CD4-positive, alpha-beta memory T cell (primary cell): Measurements from ENCODE around the gene RNF175. TPM values are rescaled to one million over a fixed set of nuclear protein-coding genes. Genes with fewer than 3 reads are reported as not detected.
A peak's percentile ranks its signal among the peaks of the same experiment; 100 is the strongest.

Experiments
- CTCF ChIA-PET: fragments of 350-600 bp; sonication (Branson Sonifier 250); formaldehyde crosslinking; loops from one replicate; lab custom pipeline; 2021; ENCODE audit warnings: inconsistent platforms; ENCODE audit not compliant: partially characterized antibody; lab: Charles Lee
- POLR2A ChIA-PET: fragments of 350-600 bp; sonication (Branson Sonifier 250); formaldehyde crosslinking; loops from one replicate; lab custom pipeline; 2021; ENCODE audit not compliant: partially characterized antibody; lab: Charles Lee
- DNase-seq, 5 donors: peaks; one replicate each; pipeline versions ENCODE4 v3.0.0 to v3.0.0-alpha.2; 2020 to 2022; ENCODE audit warnings: mixed read lengths in 1 of 5
- H3K27ac ChIP-seq: one replicate; pipeline ENCODE4 v1.7.0; 2013; ENCODE audit warnings: low read depth, low read length
- H3K27me3 ChIP-seq: 2 replicates; pipeline ENCODE4 v1.7.0; 2013; ENCODE audit warnings: mild to moderate bottlenecking, low read length, moderate library complexity; ENCODE audit not compliant: insufficient read depth
- H3K36me3 ChIP-seq: 2 replicates; pipeline ENCODE4 v1.7.0; 2013; ENCODE audit warnings: mild to moderate bottlenecking, low read length, moderate library complexity; ENCODE audit not compliant: insufficient read depth
- H3K4me1 ChIP-seq: 2 replicates; pipeline ENCODE4 v1.7.0; 2013; ENCODE audit warnings: mild to moderate bottlenecking, low read length, moderate library complexity; ENCODE audit not compliant: insufficient read depth
- H3K4me3 ChIP-seq, 2 donors: one replicate each; pipeline ENCODE4 v1.7.0; 2013; ENCODE audit warnings: low read length in 2 of 2, mild to moderate bottlenecking in 1 of 2
- H3K9me3 ChIP-seq, 2 donors: one replicate each; pipeline ENCODE4 v1.7.0; 2013; ENCODE audit warnings: low read length in 2 of 2, control low read depth in 1 of 2; ENCODE audit not compliant: control insufficient read depth in 1 of 2
- H3K27ac Mint-ChIP-seq, 7 donors: one replicate each; pipeline ENCODE4 v1.8.0; 2020 to 2021; ENCODE audit warnings: mixed read lengths in 7 of 7, mild to moderate bottlenecking in 6 of 7, inconsistent platforms in 3 of 7, moderate library complexity in 3 of 7
- H3K27me3 Mint-ChIP-seq, 2 donors: one replicate each; pipeline ENCODE4 v1.8.0; 2020 to 2021; ENCODE audit warnings: mixed read lengths in 2 of 2
- H3K36me3 Mint-ChIP-seq, 2 donors: one replicate each; pipeline ENCODE4 v1.8.0; 2020 to 2021; ENCODE audit warnings: mixed read lengths in 2 of 2, inconsistent platforms in 1 of 2, mild to moderate bottlenecking in 1 of 2
- H3K4me1 Mint-ChIP-seq, 4 donors: one replicate each; pipeline ENCODE4 v1.8.0; 2020 to 2021; ENCODE audit warnings: mixed read lengths in 4 of 4, mild to moderate bottlenecking in 1 of 4
- H3K4me3 Mint-ChIP-seq, 8 donors: one replicate each; pipeline ENCODE4 v1.8.0; 2020 to 2021; ENCODE audit warnings: mixed read lengths in 8 of 8, mild to moderate bottlenecking in 7 of 8, moderate library complexity in 6 of 8, inconsistent platforms in 3 of 8
- H3K9me3 Mint-ChIP-seq, 8 donors: one replicate each; pipeline ENCODE4 v1.8.0; 2020 to 2021; ENCODE audit warnings: mixed read lengths in 8 of 8, mild to moderate bottlenecking in 5 of 8, inconsistent platforms in 3 of 8, moderate library complexity in 1 of 8
- intact Hi-C: fragments of 100-400 bp; cut with micrococcal nuclease; formaldehyde crosslinking; loops from one replicate; pipeline ENCODE4 v1.15.1; 2023
- polyA plus RNA-seq, 2 donors: library from polyadenylated mRNA; unstranded; fragments of 300-500 nt; fragmentation: Illumina TruSeq; gene quantifications; one replicate each; pipeline ENCODE4 v1.2.3, GENCODE V29; 2021
- total RNA-seq, 2 experiments: library from RNA; stranded (reverse); gene quantifications; one replicate each; pipeline ENCODE4 v1.2.3, GENCODE V29; 2021

The RNF175 gene
- total and polyA plus RNA-seq, 4 experiments from 2014 or later = 0.24 to 0.67 (median 0.63) TPM

GRCh38 chr4:153710681-153711080 lies 49.1 kb downstream of the RNF175 start:
- Mint-ChIP-seq H3K36me3 (no peaks in the 10 kb centered on the region), H3K4me1 (peaks cover 3 to 12% (median 11%) of the 10 kb centered on the region in 4 donors), H3K27me3 (peaks cover 3 to 7% of the 10 kb centered on the region in 2 donors), H3K27ac (no peak overlapping the region), H3K4me3 (no peak overlapping the region), H3K9me3 (no peaks in the 10 kb centered on the region)
- CTCF ChIA-PET = no interaction called here
- Histone ChIP-seq H3K4me1 (no peaks in the 10 kb centered on the region), H3K4me3 (no peak overlapping the region), H3K9me3 (no peaks in the 10 kb centered on the region), H3K27ac (no peak overlapping the region), H3K36me3 (no peaks in the 10 kb centered on the region), H3K27me3 (no peaks in the 10 kb centered on the region)
- intact Hi-C loops = no loop called here
- DNase-seq = no peak
- POLR2A ChIA-PET = no interaction called here

GRCh38 chr4:153706519-153706918 lies 53.3 kb downstream of the RNF175 start:
- Mint-ChIP-seq H3K4me1 (peaks cover 3 to 12% (median 11%) of the 10 kb centered on the region in 4 donors), H3K9me3 (no peaks in the 10 kb centered on the region), H3K36me3 (no peaks in the 10 kb centered on the region), H3K4me3 (peak overlapping the region in 7 of 8 donors; percentile 12 to 67 (median 56)), H3K27ac (peak overlapping the region in 6 of 7 donors; percentile 49 to 83 (median 70)), H3K27me3 (peaks cover 0 to 5% of the 10 kb centered on the region in 2 donors)
- H3K27me3 ChIP-seq = no peaks in the 10 kb centered on the region
- no peak for DNase-seq
- no peak overlapping the region for H3K27ac ChIP-seq
- intact Hi-C loops = no loop called here
- ChIA-PET POLR2A (no interaction called here), CTCF (no interaction called here)
- H3K9me3 ChIP-seq = no peaks in the 10 kb centered on the region
- no peaks in the 10 kb centered on the region for H3K36me3 ChIP-seq
- H3K4me3 ChIP-seq = no peak overlapping the region
- H3K4me1 ChIP-seq = no peaks in the 10 kb centered on the region

GRCh38 chr4:153705743-153706468 lies 53.9 kb downstream of the RNF175 start:
- intact Hi-C loops = no loop called here
- Histone ChIP-seq H3K36me3 (no peaks in the 10 kb centered on the region), H3K4me1 (no peaks in the 10 kb centered on the region), H3K9me3 (no peaks in the 10 kb centered on the region), H3K27ac (no peak overlapping the region), H3K27me3 (no peaks in the 10 kb centered on the region), H3K4me3 (no peak overlapping the region)
- no peak for DNase-seq
- CTCF ChIA-PET = no interaction called here
- peaks cover 3 to 12% (median 11%) of the 10 kb centered on the region in 4 donors for H3K4me1 Mint-ChIP-seq
- POLR2A ChIA-PET = no interaction called here
- H3K4me3 Mint-ChIP-seq = peak overlapping the region in 7 of 8 donors; percentile 15 to 67 (median 56)
- no peaks in the 10 kb centered on the region for H3K9me3 Mint-ChIP-seq
- peaks cover 0 to 5% of the 10 kb centered on the region in 2 donors for H3K27me3 Mint-ChIP-seq
- no peaks in the 10 kb centered on the region for H3K36me3 Mint-ChIP-seq
- H3K27ac Mint-ChIP-seq = peak overlapping the region in 6 of 7 donors; percentile 49 to 86 (median 71)

GRCh38 chr4:153704522-153704921 lies 55.3 kb downstream of the RNF175 start:
- no peak overlapping the region for H3K27ac Mint-ChIP-seq
- Histone ChIP-seq H3K27ac (no peak overlapping the region), H3K4me1 (no peaks in the 10 kb centered on the region), H3K9me3 (no peaks in the 10 kb centered on the region), H3K36me3 (no peaks in the 10 kb centered on the region), H3K27me3 (no peaks in the 10 kb centered on the region), H3K4me3 (no peak overlapping the region)
- H3K36me3 Mint-ChIP-seq = no peaks in the 10 kb centered on the region
- H3K9me3 Mint-ChIP-seq = no peaks in the 10 kb centered on the region
- intact Hi-C loops = no loop called here
- DNase-seq = no peak
- ChIA-PET POLR2A (no interaction called here), CTCF (no interaction called here)
- H3K4me1 Mint-ChIP-seq = peaks cover 3 to 12% (median 9%) of the 10 kb centered on the region in 4 donors
- no peak overlapping the region for H3K4me3 Mint-ChIP-seq
- H3K27me3 Mint-ChIP-seq = peaks cover 3 to 5% of the 10 kb centered on the region in 2 donors

GRCh38 chr4:153684971-153685371 lies 74.9 kb downstream of the RNF175 start:
- Mint-ChIP-seq H3K4me1 (peaks cover 6 to 16% (median 8%) of the 10 kb centered on the region in 4 donors), H3K4me3 (peak overlapping the region; percentile 81 to 92 (median 88)), H3K27ac (peak overlapping the region in 5 of 7 donors; percentile 31 to 84 (median 66)), H3K9me3 (peaks cover 4 to 26% (median 20%) of the 10 kb centered on the region in 8 donors), H3K27me3 (peaks cover 14 to 17% of the 10 kb centered on the region in 2 donors), H3K36me3 (peaks cover 17 to 24% of the 10 kb centered on the region in 2 donors)
- H3K9me3 ChIP-seq = peaks cover 0 to 6% of the 10 kb centered on the region in 2 donors
- H3K36me3 ChIP-seq = no peaks in the 10 kb centered on the region
- peaks cover 12% of the 10 kb centered on the region for H3K4me1 ChIP-seq
- DNase-seq = peak in 1 of 5 donors; percentile 9
- ChIA-PET POLR2A (interaction anchor here (1.0 kb wide), 1 partner anchor 13 kb away, joined by 3 read pairs; no protein-coding TSS in a partner anchor), CTCF (interaction anchor here (1.6 kb wide), 1 partner anchor 65 kb away, joined by 3 read pairs; no protein-coding TSS in a partner anchor)
- intact Hi-C loops = no loop called here
- H3K27me3 ChIP-seq = peaks cover 3% of the 10 kb centered on the region
- H3K4me3 ChIP-seq = peak overlapping the region in 1 of 2 donors; percentile 59
- H3K27ac ChIP-seq = no peak overlapping the region

GRCh38 chr4:153684182-153684970 lies 75.4 kb downstream of the RNF175 start, which contains the start of gene TLR2:
TLR2 (plus strand) TSS chr4:153684280; CDS start chr4:153702908, 18,628 bp downstream.
- peak within 1 kb of the TSS; percentile 81 to 92 (median 88) for H3K4me3 Mint-ChIP-seq
- peaks cover 11 to 18% of the 10 kb centered on the region in 2 donors for H3K36me3 Mint-ChIP-seq
- peaks cover 0 to 6% of the 10 kb centered on the region in 2 donors for H3K9me3 ChIP-seq
- H3K4me3 ChIP-seq = peak within 1 kb of the TSS in 1 of 2 donors; percentile 59
- DNase-seq = peak; percentile 52 to 77 (median 56)
- CTCF ChIA-PET = interaction anchor here (1.6 kb wide), 1 partner anchor 66 kb away, joined by 3 read pairs; no protein-coding TSS in a partner anchor
- H3K27ac Mint-ChIP-seq = peak within 1 kb of the TSS in 6 of 7 donors; percentile 4 to 84 (median 56)
- peaks cover 6% of the 10 kb centered on the region for H3K27me3 ChIP-seq
- peaks cover 6 to 16% (median 8%) of the 10 kb centered on the region in 4 donors for H3K4me1 Mint-ChIP-seq
- peaks cover 14 to 17% of the 10 kb centered on the region in 2 donors for H3K27me3 Mint-ChIP-seq
- H3K4me1 ChIP-seq = peaks cover 12% of the 10 kb centered on the region
- no peaks in the 10 kb centered on the region for H3K36me3 ChIP-seq
- POLR2A ChIA-PET = interaction anchor here (1.0 kb wide), 1 partner anchor 14 kb away, joined by 3 read pairs; no protein-coding TSS in a partner anchor
- intact Hi-C loops = no loop called here
- no peak within 1 kb of the TSS for H3K27ac ChIP-seq
- peaks cover 4 to 21% (median 14%) of the 10 kb centered on the region in 8 donors for H3K9me3 Mint-ChIP-seq
